ENCODE measurements around the gene TTC23.

TTC23 gene

GRCh38 chr15:99121207-99121606 is 128.2 kb downstream of the TTC23 start:
- TF ChIP-seq, protein P1, sequence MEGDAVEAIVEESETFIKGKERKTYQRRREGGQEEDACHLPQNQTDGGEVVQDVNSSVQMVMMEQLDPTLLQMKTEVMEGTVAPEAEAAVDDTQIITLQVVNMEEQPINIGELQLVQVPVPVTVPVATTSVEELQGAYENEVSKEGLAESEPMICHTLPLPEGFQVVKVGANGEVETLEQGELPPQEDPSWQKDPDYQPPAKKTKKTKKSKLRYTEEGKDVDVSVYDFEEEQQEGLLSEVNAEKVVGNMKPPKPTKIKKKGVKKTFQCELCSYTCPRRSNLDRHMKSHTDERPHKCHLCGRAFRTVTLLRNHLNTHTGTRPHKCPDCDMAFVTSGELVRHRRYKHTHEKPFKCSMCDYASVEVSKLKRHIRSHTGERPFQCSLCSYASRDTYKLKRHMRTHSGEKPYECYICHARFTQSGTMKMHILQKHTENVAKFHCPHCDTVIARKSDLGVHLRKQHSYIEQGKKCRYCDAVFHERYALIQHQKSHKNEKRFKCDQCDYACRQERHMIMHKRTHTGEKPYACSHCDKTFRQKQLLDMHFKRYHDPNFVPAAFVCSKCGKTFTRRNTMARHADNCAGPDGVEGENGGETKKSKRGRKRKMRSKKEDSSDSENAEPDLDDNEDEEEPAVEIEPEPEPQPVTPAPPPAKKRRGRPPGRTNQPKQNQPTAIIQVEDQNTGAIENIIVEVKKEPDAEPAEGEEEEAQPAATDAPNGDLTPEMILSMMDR (IDR thresholded peaks at IDR 0.05): no peak

DNA sequence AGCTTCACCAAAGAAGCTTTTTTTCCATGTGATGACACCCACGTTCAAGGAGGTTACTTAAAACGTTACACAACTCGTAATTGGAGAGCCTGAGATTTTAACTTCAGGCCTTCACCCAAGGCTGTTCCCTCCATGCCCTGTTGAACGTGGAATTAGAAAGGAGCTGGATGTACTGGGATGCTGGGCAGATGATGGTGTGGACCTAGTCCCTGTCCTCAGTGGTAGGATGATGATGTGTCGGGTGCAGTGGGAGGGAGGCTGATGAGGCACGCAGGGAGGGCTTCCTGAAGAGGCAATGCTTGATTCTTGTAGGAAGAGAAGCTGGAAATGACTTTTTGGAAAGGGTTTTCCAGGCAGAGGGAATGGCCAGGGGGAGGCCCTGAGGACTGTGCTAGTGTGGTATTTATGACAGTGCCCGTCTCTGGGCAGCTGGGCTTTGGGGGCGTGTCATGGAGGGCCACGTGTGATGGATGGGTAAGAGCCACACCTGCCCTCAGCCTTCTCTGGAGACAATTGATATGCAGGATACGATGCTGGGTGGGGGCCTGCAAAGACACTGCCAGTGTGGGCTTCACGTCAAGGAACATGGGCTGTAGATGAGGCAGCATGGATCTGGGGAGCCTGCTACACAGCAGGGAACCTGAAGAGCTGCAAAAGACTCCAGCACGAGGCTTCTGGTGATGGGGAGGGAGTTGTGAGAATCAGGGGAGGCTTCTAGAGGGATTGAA is 129.2 kb downstream of the TTC23 start:
- TF ChIP-seq, protein P1 (IDR thresholded peaks at IDR 0.05): no peak

DNA sequence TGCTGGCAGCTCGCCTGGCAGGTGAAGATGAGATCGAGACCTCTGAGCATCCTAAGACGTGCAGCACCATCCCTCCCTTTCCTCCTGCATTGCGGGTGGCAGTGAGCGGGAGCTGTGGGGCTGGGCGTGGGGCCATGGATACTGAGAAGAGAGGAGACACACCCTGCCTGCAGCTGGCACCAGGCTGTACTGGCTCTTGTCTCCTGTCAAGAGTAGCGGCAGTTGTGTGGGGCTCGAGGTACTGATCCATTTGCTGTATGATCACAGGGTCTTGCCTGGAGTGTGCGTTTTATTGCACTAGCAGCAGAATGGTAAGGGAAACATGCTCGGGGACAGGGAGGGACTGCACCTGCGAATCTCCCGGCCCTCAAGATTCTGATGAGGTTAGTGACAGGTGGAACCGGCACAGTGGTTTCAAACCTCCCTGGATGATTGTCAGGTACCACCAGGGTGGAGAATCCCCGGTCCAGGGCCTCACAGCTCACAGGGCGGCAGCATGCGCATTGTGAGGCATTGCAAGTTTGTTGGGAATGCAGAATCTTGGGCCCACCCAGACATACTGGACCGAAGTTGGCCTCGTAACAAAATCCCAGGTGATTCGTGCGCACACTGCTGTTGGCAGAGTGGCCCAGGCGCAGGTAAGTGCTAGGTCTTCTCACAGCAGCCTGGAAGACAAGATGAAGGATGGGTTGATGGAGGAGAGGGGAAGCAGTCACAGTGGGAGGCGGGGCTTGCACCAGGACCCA is 130.4 kb downstream of the TTC23 start:
- TF ChIP-seq, protein P1 (IDR thresholded peaks at IDR 0.05): no peak

DNA sequence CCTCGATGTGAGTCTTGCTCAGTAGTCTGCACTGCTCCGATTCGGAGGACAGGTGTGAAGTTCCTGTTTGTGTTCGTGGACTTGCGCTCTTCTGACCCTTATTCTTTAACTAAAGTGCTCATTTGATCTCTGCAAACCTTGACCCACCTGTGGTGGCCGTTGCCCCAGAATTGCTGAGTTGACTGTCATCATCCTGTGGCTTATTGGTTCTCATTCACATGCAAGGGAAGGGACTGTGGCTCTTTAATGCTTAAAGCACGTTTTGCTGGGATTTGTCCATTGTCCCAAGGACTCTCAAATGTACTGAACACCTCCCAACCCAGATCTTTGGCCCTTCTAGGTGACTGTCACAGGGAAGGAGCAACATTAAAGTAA is 131.1 kb downstream of the TTC23 start:
- TF ChIP-seq, protein P1 (IDR thresholded peaks at IDR 0.05): no peak

GRCh38 chr15:99117563-99118257 is 131.7 kb downstream of the TTC23 start:
- TF ChIP-seq, protein P1 (IDR thresholded peaks at IDR 0.05): no peak

GRCh38 chr15:99117111-99117510 is 132.3 kb downstream of the TTC23 start:
- TF ChIP-seq, protein P1 (IDR thresholded peaks at IDR 0.05): no peak

DNA sequence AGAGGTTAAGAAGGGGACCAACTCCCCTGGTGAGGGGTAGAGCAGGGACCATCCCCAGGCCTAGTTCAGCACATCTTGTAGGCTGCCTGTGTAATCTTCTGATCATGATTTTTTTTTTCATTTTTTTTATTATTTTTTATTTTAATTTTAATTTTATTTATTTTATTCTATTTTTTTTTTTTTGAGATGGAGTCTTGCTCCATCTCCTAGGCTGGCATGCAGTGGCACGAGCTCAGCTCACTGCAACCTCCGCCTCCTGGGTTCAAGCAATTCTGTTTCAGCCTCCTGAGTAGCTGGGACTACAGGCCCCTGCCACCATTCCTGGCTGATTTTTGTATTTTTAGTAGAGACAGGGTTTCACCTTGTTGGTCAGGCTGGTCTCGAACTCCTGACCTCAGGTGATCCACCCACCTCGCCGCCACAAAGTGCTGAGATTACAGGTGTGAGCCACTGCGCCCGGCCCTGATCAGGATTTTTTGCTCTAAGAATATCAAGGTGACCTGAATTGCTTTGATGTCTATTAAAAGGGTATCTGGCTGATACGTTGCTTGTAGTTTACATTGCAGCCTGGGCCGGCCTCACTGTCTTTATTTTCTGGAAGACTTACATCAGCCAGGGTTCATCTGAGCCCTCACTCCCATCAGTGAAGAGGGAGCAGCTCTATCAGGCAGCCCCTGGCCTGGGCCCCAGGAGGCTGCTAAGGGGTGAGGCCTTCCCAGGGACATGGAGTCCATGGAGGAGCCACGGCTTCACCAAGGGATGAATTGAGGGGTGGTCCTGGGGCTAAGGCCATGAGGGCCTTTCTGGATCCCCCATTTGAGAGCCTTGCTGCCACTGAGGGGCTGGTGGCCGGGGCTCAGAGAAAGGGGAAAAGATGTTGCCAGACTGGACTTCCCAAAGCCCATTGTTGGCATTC is 133.8 kb downstream of the TTC23 start:
- TF ChIP-seq, protein P1 (IDR thresholded peaks at IDR 0.05): no peak
